Measurements from ENCODE around the gene TENM4.

DNA sequence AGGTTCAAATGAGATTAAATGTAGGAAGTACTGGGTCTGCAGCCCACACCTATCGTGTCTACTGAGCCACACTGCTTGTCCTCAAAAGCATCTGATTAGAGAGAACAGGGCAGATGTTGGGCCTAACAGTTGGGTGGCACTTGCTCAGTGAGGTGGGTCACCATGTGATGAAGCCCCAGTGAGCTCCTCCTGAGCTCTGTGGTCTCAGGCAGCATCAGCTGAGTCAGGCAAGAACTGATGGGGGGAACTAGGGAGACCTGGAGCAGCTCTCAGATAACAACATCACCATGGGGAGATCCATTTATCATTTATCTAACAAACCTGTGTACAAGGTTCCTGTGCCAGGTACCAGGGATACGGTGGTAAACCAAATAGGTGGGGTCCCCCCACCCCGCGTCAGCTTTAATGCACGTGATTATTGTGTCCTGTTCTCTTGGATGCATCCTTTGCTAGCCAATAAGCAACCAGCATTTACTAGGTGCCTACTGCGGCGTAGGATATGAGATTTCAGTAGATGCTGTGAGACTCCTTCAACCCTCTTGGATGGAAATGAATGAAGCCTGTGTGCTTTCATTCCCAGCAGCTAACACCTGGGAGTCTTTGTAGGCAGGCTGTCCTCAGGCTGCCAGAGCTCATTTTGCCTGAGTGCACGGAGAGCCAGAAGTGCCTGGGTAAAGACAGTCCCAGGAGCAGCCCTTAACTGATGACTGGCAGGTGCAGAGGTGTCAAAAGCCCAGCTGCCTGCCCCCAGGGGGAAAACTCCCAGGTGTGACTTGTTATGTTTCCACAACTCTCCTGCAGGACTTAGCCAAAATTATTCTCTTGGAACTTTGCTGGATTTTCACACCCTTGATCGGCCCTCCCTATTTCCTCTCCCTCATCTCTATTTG, 792.6 kb downstream of the TENM4 start:
- TF ChIP-seq, protein P1, sequence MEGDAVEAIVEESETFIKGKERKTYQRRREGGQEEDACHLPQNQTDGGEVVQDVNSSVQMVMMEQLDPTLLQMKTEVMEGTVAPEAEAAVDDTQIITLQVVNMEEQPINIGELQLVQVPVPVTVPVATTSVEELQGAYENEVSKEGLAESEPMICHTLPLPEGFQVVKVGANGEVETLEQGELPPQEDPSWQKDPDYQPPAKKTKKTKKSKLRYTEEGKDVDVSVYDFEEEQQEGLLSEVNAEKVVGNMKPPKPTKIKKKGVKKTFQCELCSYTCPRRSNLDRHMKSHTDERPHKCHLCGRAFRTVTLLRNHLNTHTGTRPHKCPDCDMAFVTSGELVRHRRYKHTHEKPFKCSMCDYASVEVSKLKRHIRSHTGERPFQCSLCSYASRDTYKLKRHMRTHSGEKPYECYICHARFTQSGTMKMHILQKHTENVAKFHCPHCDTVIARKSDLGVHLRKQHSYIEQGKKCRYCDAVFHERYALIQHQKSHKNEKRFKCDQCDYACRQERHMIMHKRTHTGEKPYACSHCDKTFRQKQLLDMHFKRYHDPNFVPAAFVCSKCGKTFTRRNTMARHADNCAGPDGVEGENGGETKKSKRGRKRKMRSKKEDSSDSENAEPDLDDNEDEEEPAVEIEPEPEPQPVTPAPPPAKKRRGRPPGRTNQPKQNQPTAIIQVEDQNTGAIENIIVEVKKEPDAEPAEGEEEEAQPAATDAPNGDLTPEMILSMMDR (IDR thresholded peaks at IDR 0.05), result no peak
- TF ChIP-seq EZH2 (IDR thresholded peaks at IDR 0.05), result no peak

Data from neural progenitor cell (in vitro differentiated cells).